ENCODE measurements around the gene MATN3.

DNA sequence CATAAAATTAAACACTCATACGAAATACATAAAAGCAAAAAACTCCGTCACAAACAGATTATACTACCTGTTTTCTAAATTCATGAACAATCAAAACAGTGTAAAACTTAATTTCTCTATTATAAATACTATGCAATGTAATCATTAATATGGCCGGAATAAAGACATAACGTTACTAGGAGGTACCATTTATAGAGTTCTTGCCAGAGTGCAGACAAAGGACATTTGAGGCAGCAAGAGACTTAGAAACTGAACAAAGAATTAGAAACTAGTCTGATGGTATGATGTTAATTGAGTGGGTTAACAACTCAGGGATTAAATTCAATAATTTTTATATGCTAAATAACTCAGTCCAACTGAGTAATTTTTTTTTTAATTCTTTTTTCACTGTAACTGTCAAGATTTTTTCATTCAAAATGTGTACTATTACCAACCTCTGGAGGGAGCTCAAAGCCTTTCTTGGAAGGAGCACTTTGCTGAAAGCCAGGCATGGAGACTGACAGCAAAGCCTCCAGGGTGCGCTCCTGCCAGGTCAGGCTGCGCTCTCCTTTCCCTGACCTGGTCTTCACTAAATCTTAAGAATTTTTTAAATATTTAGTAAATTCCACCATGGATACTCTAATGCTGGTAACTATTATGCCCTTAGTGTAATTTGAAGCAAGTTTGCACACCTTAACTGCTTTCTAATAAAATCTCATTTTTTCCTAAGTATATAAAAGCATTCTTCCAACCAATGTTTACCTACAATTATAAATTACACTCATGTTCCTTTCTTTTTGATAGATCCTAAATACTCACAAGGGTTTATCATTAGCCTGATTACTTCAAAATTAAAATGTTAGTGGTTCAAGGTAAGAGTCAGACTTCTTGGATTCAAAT lies 56.7 kb downstream of the MATN3 start:
- no peak for TF ChIP-seq MEIS2 (CRISPR knock-in tag; IDR thresholded peaks at IDR 0.05)
- peak; percentile 92 for TF ChIP-seq CTCF (CRISPR knock-in tag; IDR thresholded peaks at IDR 0.05)

All from HepG2 (cell line).